Activated T-cell treated with anti-CD3 and anti-CD28 coated beads, Interleukin-2, amount 50 U/mL, for 4 hours (primary cell): Measurements from ENCODE around the gene KCNK7. TPM values are rescaled to one million over a fixed set of nuclear protein-coding genes. Genes with fewer than 3 reads are reported as not detected.

Experiments used
- ATAC-seq, 2 donors: fragments of 200-7000 bp; cut with Tn5 transposase; one replicate each; pipeline ENCODE4 v1.10.0; 2021
- DNase-seq: peaks from one replicate; pipeline ENCODE4 v3.0.0-alpha.2; 2020
- H3K27me3 Mint-ChIP-seq: one replicate; pipeline ENCODE4 v1.8.0; 2021; ENCODE audit warnings: low read depth, mixed read lengths
- H3K36me3 Mint-ChIP-seq: one replicate; pipeline ENCODE4 v1.8.0; 2022; ENCODE audit warnings: mixed read lengths; ENCODE audit not compliant: insufficient read depth
- H3K4me1 Mint-ChIP-seq: one replicate; pipeline ENCODE4 v1.8.0; 2021; ENCODE audit warnings: low read depth, mixed read lengths
- H3K4me3 Mint-ChIP-seq: one replicate; pipeline ENCODE4 v1.8.0; 2021; ENCODE audit warnings: mild to moderate bottlenecking, moderate library complexity, mixed read lengths
- H3K9me3 Mint-ChIP-seq: one replicate; pipeline ENCODE4 v1.8.0; 2021; ENCODE audit warnings: mixed read lengths
- total RNA-seq, 3 donors: library from RNA; stranded (reverse); gene quantifications; one replicate each; pipeline ENCODE4 v1.2.1, GENCODE V29; 2021

Gene KCNK7
- total RNA-seq, 3 donors from 2014 or later: 1.4 to 2.1 (median 1.4) TPM

DNA sequence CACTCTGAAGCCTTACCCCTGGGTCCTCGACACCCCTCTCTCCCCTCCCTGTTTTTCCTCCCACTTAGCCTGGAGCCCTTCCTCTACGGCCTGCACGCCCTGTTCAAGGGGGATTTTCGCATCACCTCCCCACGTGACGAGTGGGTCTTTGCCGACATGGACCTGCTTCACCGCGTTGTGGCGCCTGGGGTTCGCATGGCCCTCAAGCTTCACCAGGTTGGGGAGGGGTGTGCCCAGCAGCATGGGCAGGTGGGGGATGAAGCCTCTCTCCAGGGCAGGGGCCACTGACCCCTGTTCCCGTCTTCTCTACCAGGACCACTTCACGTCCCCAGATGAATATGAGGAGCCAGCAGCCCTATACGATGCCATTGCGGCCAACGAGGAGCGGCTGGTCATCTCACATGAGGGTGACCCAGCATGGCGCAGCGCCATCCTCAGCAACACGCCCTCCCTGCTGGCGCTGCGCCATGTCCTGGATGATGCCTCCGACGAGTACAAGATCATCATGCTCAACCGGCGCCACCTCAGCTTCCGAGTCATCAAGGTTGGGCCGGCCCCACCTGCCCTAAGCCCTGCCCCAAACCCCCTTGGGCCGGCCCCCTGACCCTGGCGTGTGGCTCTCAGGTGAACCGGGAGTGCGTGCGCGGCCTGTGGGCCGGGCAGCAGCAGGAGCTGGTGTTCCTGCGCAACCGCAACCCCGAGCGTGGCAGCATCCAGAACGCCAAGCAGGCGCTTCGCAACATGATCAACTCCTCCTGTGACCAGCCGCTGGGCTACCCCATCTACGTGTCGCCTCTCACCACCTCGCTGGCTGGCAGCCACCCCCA is 39.5 kb upstream of the KCNK7 start:
- Mint-ChIP-seq H3K36me3 (peaks cover 6% of the 10 kb centered on the region), H3K4me3 (no peak overlapping the region), H3K9me3 (no peaks in the 10 kb centered on the region)

DNA sequence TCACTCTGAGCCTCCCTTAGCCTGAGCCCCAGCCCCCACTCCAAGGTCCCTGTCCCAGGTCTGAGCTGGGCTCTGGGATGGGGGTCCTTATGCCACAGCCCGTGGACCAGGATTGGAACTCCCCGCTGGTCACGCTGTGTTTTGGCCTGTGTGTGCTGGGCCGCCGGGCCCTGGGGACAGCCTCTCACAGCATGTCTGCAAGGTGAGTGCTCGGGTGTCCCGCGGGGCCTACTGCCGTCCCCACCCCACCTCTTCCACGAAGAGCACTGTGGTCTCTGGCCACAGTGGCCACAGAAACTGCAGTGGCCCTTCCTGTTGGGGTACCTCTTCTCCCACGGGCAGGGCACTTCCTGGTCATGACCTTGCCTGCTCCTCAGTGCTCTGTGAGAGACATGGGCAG is 38.8 kb upstream of the KCNK7 start:
- Mint-ChIP-seq H3K36me3 (peaks cover 6% of the 10 kb centered on the region), H3K4me1 (peaks cover 29% of the 10 kb centered on the region)

More for the DNA sequence above, 39.5 kb upstream of the KCNK7 start:
- Mint-ChIP-seq H3K4me1 (peaks cover 35% of the 10 kb centered on the region), H3K27me3 (no peaks in the 10 kb centered on the region)
- ATAC-seq (no peak), DNase-seq (no peak)

DNA sequence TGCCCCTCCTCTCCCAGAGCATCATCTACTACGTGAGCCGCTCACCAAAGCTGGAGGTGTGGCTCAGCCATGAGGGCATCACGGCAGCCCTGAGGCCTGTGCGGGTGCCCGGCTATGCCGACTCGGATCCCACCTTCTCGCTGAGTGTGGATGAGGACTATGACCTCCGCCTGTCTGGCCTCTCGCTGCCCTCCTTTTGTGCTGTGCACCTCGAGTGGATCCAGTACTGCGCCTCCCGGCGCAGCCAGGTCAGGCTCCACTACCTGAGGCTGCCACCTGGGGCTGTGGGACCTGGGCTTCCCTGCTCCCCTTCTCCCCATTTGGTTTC is 38.5 kb upstream of the KCNK7 start:
- H3K36me3 Mint-ChIP-seq: peaks cover 9% of the 10 kb centered on the region
- no peak for DNase-seq
- H3K27me3 Mint-ChIP-seq: no peaks in the 10 kb centered on the region
- no peaks in the 10 kb centered on the region for H3K9me3 Mint-ChIP-seq
- H3K4me1 Mint-ChIP-seq: peaks cover 25% of the 10 kb centered on the region
- ATAC-seq: no peak
- no peak overlapping the region for H3K4me3 Mint-ChIP-seq

More for the DNA sequence above, 38.8 kb upstream of the KCNK7 start:
- H3K27me3 Mint-ChIP-seq: no peaks in the 10 kb centered on the region
- no peak overlapping the region for H3K4me3 Mint-ChIP-seq
- no peaks in the 10 kb centered on the region for H3K9me3 Mint-ChIP-seq
- ATAC-seq: no peak
- DNase-seq: no peak

DNA sequence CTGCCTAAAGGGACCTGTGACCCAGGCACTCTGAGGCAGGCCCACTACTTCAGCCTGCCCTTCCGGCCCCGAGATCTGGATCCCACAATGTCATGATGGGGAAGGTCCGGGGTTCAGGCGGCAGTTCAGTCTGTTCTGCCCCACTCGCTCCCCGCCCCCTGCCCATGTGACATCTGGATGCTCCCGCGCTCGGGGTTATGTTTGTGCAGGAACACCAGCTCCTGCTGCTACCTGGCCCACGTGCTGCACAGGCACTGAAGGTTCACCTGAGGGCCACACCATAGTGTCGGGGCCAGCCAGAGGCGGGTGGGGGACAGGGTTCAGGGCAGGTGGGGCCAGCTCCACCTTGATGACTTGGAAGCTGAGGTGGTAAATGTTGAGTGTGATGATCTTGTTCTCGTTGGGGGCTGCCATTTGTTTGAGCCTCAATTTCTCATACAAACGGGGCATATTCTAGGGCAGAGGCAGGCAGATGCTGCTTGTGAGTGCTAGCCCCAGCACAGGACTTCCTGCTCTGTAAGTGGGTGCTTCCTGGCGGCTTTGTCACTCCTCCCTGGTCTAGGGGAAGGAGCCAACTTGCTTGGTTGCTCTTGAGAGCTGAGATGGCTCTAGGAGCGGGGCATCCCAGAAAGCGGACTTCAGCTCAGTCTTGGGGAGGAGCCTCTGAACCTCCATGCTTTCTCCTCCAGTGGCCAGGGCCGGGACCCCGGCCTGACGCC is 37.9 kb upstream of the KCNK7 start:
- no peaks in the 10 kb centered on the region for H3K9me3 Mint-ChIP-seq
- ATAC-seq: no peak
- DNase-seq: no peak
- H3K36me3 Mint-ChIP-seq: peaks cover 9% of the 10 kb centered on the region
- H3K4me1 Mint-ChIP-seq: peaks cover 20% of the 10 kb centered on the region
- H3K4me3 Mint-ChIP-seq: no peak overlapping the region
- no peaks in the 10 kb centered on the region for H3K27me3 Mint-ChIP-seq

DNA sequence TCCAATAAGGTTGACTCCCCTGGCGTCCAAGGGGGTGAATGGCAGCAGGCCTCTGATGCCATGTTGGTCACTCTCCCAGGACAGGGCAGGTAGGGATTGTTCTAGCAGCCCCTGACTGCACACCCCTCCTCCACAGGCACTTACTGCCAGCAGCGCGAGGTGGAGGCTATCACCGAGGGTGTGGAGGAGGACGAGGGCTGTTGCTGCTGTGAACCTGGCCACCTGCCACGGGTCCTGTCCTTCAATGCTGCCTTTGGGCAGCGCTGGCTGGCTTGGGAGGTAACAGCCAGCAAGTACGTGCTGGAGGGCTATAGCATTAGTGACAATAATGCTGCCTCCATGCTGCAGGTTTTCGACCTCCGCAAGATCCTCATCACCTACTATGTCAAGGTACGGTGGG is 34.6 kb upstream of the KCNK7 start:
- ATAC-seq: no peak
- peaks cover 13% of the 10 kb centered on the region for H3K4me1 Mint-ChIP-seq
- no peaks in the 10 kb centered on the region for H3K27me3 Mint-ChIP-seq
- no peaks in the 10 kb centered on the region for H3K9me3 Mint-ChIP-seq
- DNase-seq: no peak
- peaks cover 19% of the 10 kb centered on the region for H3K36me3 Mint-ChIP-seq
- no peak overlapping the region for H3K4me3 Mint-ChIP-seq

DNA sequence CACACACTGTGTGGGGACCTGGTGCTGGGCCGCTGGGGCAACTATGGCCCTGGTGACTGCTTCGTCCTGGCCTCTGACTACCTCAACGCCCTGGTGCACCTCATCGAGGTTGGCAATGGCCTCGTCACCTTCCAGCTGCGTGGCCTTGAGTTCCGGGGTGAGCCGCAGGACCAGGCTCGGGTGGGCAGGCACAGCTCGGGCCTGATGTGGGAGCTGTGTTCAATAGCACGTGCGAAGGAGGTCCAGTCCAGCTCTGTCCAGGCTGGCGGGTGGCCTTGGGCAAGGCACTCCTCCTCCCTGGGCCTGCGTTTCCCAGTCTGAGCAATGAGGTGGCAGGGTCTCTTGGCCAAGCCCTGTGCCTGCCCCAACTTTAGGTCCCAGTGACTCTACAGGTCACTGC is 34.0 kb upstream of the KCNK7 start:
- Mint-ChIP-seq H3K4me3 (no peak overlapping the region), H3K9me3 (no peaks in the 10 kb centered on the region), H3K36me3 (peaks cover 16% of the 10 kb centered on the region), H3K27me3 (no peaks in the 10 kb centered on the region), H3K4me1 (peaks cover 13% of the 10 kb centered on the region)
- DNase-seq (no peak), ATAC-seq (no peak)

DNA sequence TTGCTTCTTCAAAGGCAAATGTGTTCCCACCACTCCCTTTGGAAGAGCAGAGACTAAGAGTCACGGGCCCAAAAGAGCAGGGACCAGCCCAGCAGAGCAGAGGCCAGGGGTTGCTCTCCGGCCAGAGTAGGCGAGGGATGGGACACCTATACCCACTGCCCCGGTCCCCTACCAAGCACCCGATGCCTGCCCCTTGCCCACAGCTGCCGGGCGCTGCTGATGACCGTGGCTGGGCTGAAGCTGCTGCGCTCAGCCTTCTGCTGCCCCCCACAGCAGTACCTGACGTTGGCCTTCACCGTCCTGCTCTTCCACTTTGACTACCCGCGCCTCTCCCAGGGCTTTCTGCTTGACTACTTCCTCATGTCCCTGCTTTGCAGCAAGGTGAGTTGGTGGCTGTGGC is 31.6 kb upstream of the KCNK7 start:
- DNase-seq (no peak), ATAC-seq (no peak)
- Mint-ChIP-seq H3K4me3 (no peak overlapping the region), H3K4me1 (peaks cover 6% of the 10 kb centered on the region), H3K27me3 (no peaks in the 10 kb centered on the region), H3K9me3 (no peaks in the 10 kb centered on the region), H3K36me3 (peaks cover 24% of the 10 kb centered on the region)

DNA sequence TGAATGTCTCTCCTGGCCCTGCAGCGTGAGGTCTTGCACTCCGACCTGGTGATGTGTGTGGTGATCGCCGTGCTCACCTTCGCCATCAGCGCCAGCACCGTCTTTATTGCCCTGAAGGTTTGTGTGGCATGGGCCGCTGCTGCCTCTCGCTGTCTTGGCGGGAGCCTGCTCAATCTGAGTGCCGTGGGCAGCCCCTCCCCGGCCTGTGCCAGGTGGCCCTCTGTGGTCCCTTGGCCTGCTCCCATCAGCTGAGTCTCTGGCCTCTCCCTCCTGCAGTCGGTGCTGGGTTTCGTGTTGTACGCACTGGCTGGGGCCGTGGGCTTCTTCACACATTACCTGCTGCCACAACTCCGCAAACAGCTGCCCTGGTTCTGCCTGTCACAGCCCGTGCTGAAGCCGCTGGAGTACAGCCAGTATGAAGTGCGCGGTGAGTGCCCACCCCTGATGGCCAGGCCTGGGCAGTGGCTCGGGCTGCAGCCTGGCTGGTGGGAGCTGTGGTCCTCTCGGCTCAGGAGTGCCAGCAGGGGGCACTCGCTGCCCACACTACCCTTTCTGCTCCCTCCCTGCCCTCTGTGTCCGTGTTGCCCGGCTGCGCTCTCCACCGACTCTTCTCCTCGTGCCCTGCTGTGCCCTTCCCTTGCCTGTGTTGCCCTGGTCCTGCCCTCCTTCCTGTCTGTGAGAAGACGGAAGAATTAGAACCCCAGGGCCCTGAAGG is 30.2 kb upstream of the KCNK7 start:
- Mint-ChIP-seq H3K4me1 (peaks cover 8% of the 10 kb centered on the region), H3K4me3 (no peak overlapping the region), H3K36me3 (peaks cover 28% of the 10 kb centered on the region), H3K27me3 (no peaks in the 10 kb centered on the region), H3K9me3 (no peaks in the 10 kb centered on the region)
- peak; percentile 50 for DNase-seq
- ATAC-seq: peak; percentile 64 to 70

DNA sequence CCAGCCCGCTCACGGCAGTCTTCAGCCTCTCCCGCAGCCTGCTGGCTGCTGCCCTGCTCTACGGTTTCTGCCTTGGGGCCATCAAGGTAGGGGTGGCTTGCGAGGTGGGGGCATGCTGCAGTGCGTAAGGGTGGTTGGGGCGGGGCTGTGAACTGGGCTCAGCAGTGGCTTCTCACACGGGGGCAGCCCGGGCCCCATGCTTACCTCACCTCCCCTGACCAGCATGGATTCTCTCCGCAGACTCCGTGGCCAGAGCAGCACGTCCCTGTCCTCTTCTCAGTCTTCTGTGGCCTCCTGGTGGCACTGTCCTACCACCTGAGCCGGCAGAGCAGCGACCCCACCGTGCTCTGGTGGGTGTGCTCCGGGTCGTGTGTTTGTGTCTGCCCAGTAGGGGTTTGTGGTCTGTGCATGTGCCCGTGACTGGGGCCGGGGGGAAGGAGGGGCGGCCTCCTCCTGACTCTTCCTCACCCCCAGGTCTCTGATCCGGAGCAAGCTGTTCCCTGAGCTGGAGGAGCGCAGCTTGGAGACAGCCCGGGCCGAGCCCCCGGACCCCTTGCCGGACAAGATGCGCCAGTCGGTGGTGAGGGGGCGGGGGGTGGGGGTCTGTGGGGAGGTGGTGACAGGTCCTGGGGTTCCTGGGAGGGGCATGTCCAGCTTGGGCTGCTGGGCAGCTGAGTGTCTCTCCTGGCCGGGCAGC is 29.5 kb upstream of the KCNK7 start:
- Mint-ChIP-seq H3K27me3 (no peaks in the 10 kb centered on the region), H3K36me3 (peaks cover 28% of the 10 kb centered on the region), H3K4me3 (no peak overlapping the region), H3K4me1 (peaks cover 8% of the 10 kb centered on the region), H3K9me3 (no peaks in the 10 kb centered on the region)
- DNase-seq (no peak), ATAC-seq (no peak)

DNA sequence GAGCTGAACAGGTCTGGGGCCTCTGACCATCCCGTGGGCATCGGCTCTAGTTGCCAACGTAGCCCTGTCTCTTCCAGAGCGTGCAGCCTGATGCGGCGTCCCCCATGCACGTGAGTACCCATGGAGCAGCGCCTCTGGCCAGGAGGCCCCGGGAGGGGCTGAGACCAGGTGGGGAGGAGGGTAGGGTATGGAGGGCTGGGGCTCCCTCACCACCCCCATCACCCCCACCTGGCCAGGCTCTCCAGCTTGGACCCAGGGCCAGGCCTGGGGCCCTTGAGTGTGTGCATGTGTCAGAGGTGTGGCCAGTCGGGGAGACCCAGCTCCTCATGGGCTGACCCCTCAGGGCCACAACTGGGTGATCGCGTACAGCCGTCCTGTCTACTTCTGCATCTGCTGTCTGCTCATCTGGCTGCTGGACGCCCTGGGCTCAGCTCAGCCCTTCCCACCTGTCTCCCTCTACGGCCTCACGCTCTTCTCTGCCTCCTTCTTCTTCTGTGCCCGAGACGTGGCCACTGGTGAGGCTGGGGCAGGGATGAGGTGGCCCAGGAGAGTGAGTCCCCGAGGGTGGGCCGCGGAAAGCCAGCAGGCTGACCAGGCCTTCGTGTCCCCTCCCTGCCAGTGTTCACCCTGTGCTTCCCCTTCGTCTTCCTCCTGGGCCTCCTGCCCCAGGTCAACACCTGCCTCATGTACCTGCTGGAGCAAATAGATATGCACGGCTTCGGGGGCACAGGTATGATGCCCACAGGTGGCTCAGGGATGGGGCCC is 28.4 kb upstream of the KCNK7 start:
- ATAC-seq (no peak), DNase-seq (no peak)
- Mint-ChIP-seq H3K4me3 (no peak overlapping the region), H3K4me1 (peaks cover 10% of the 10 kb centered on the region), H3K27me3 (no peaks in the 10 kb centered on the region), H3K9me3 (no peaks in the 10 kb centered on the region), H3K36me3 (peaks cover 31% of the 10 kb centered on the region)

DNA sequence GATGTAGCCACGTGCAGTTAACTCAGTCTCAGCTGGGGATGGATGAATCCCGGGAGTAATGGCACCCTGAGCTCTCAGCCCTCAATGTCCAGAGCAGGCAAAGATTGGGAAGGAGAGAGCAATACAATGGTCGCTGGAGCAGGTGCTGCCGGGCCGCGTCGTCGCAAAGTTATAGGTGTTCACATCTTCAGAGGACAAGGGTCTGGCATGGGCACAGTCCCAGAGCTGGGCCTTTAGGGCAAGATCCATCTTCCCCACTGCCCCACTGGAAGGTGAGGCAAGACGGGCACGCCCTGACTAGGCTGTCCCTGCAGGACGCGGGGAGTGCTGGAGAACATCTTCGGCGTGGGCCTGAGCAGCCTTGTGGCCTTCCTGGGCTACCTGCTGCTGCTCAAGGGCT is 27.6 kb upstream of the KCNK7 start:
- Mint-ChIP-seq H3K4me1 (peaks cover 10% of the 10 kb centered on the region), H3K36me3 (peaks cover 32% of the 10 kb centered on the region), H3K4me3 (no peak overlapping the region), H3K9me3 (no peaks in the 10 kb centered on the region), H3K27me3 (no peaks in the 10 kb centered on the region)
- ATAC-seq (no peak), DNase-seq (no peak)

DNA sequence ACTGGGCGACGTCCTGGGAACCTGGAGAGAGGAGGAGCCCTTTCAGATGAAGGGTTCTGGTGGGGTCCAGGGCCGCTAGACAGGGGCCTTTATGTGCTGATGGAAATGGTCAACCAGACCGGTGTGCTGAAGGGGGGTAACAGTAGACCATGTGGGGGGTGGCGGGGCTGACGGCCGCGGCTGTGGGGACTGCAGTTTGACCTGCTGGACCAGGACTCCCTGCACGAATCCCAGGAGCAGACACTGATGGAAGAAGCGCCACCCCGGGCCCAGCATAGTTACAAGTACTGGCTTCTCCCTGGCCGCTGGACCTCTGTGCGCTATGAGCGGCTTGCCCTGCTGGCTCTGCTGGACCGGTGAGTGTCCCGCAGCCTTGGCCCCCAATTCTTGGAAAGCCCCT is 26.4 kb upstream of the KCNK7 start:
- Mint-ChIP-seq H3K36me3 (peaks cover 29% of the 10 kb centered on the region), H3K4me1 (peaks cover 18% of the 10 kb centered on the region), H3K4me3 (no peak overlapping the region), H3K9me3 (no peaks in the 10 kb centered on the region), H3K27me3 (no peaks in the 10 kb centered on the region)
- DNase-seq: no peak
- ATAC-seq: no peak

DNA sequence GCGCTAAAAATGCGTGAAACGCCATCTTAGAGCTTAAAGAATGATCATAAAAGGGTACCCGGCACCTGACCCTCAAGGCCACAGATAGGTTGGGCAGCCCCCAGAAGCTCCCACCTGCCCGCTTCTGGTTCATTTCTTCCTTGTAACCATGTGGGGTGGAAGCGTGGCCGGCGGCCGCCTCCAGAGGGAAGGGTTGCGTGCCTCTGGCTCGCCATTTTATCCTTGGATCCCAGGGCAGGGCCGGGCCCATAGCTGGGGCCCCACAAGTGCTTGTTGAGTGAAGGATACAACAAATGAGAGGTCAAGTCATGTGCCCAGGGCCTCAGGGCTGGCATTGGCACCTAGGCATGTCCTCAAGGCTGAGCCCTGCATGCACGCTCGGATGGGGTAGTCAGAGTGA is 25.9 kb upstream of the KCNK7 start:
- ATAC-seq: no peak
- Mint-ChIP-seq H3K4me3 (no peak overlapping the region), H3K4me1 (peaks cover 24% of the 10 kb centered on the region), H3K27me3 (no peaks in the 10 kb centered on the region), H3K36me3 (peaks cover 29% of the 10 kb centered on the region), H3K9me3 (no peaks in the 10 kb centered on the region)
- no peak for DNase-seq

DNA sequence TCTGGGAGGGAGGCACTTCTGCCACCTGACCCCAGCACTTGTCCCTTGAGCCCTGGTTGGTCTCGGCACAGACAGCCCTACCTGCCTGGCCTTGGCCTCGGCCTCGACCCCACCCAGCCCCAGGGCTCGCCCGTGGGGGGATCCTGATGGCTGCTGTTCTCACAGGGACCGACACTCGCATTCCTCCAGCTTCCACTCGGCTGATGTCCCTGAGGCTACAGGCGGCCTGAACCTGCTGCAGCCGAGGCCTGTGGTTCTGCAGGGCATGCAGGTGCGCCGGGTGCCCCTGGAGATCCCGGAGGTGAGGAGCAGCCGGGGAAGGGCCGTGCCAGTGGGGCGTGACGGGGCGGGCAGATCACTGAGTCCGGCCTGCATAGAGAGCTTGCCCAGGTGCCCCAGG is 25.1 kb upstream of the KCNK7 start:
- H3K9me3 Mint-ChIP-seq: no peaks in the 10 kb centered on the region
- DNase-seq (no peak), ATAC-seq (no peak)
- H3K36me3 Mint-ChIP-seq: peaks cover 25% of the 10 kb centered on the region
- H3K4me3 Mint-ChIP-seq: no peak overlapping the region
- peaks cover 18% of the 10 kb centered on the region for H3K4me1 Mint-ChIP-seq
- H3K27me3 Mint-ChIP-seq: no peaks in the 10 kb centered on the region
